Measurements from ENCODE around the gene TMEM63C.

DNA sequence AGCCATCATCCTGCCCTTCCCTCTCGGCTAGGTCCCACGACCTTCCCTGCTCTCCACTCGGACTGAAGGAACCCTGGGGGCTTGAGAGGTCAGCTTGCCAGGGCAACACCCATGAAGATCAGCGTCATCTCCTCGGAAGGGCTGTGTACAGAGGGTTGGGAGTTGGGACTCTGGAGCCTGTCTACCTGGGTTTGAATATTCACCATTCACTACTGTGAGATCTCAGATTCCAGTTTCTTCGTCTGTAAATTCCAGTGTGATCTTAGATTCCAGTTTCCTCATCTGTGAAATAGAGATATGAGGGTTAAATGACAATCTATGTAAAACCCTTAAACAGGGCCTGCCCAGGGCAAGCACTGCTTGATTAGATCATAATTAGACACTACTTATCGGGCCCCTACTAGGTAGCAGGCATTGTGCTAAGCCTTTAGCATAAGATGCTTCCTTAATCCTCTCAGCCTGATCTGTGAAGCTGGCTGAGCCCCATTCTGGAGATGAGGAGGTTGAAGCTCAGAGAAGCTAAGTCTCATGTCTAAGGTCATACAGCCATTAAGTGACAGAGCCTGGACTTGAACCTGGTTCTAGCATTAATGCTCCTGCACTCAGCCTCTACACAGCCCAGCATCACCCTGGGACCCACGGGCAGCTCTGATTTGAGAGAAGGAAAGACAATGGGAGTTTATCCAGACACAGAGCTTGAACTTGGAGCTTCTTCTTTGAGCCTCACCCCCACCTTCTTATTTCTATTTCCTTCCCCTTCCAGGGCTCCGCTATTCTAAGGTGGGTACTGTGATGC lies 39.4 kb upstream of the TMEM63C start:
- TF ChIP-seq POLR2A (IDR thresholded peaks at IDR 0.05) (no peak), CTCF (IDR thresholded peaks at IDR 0.05) (no peak)
